IPS-11a (cell line): ENCODE measurements around the gene PRPF8.
A peak's percentile ranks its signal among the peaks of the same experiment; 100 is the strongest.

ENCODE experiments used
- H3K4me3 ChIP-seq: one replicate; pipeline ENCODE4 v1.5.1; 2013; ENCODE audit warnings: low read depth, low read length, control low read depth

The PRPF8 gene

DNA sequence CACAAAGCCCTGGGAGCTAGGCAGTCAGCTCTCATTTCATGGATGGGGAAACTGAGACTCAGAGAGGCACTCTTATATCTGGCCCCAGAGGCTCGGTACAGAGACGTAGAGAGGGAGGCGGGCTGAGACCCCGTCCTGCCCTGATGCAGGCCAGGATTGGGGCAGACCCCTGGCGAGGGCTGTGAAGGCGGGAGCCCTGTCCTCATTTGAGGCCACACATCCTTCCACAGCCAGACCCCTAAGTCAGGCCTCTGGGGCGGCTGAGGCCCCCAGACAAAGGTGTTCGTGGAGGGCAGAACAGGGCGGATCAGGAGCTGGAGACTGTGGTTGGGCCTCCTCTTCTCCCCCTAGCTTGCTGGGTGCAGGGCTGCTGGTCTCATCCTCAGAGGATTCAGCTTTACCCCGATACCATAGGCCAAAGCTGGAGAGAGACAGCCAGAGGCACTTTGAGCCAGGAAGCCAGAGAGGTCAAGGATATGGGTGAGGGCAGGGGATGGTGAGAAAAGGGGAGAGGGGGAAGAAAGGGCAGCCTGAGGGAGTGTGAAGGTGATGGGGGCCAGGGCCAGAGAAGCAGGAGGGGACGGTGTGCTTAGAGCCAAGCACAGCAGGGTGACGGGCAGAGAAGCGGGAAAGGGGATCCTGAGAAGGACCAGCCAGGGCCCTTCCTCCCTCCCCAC is 38.3 kb downstream of the PRPF8 start:
- H3K4me3 ChIP-seq = no peak overlapping the region

DNA sequence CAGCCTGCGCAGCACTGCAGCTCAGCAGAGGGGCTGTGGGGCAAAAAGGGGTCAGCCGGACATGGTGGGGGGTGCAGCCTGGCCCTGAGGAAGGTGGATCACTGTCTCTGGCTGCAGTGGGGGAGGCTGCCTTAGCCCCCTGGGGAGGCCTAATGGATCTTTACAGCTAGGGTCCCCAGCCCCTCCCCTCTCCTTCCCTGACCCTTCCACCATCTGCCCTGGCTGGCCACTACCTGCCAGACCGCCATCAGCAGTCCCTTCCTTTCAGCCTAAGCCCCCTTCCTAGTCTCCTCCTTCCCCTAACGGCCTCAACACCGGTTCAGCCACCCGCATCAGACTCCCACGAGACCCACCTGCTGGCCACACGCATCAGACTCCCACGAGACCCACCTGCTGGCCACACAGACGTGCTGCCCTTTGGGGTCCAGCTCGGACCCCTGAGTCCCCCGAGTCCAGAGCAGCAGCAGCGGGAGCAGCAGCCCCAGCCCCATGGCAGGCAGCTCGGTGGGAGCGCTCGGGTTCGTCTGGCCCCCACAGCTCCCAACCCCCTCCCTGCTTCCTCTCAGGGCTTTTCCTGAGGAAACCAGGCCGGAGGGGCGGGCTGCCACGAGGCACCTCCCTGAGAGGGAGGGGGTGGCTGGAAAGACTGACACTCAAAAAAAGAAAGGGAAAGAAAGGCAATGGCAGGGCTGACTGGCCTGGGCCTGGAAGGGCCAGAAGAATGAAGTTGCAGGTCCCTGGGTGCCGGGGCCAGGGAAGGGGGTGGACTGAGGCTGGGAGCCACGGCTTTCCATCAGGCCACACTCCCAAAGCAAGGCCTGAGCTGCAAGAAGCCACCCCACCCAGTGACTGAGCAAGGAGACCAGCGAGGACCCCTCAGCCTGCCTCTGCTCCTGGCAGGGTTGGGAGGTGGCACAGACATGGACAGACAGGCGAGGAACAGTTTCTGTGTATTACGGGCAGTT is 39.2 kb downstream of the PRPF8 start, which contains the start of gene SCARF1:
Gene SCARF1 (minus strand): TSS at position 526 of the 965 bp plus-strand sequence. CDS start 35 bp downstream, at position 491.
- no peak within 1 kb of the TSS for H3K4me3 ChIP-seq

DNA sequence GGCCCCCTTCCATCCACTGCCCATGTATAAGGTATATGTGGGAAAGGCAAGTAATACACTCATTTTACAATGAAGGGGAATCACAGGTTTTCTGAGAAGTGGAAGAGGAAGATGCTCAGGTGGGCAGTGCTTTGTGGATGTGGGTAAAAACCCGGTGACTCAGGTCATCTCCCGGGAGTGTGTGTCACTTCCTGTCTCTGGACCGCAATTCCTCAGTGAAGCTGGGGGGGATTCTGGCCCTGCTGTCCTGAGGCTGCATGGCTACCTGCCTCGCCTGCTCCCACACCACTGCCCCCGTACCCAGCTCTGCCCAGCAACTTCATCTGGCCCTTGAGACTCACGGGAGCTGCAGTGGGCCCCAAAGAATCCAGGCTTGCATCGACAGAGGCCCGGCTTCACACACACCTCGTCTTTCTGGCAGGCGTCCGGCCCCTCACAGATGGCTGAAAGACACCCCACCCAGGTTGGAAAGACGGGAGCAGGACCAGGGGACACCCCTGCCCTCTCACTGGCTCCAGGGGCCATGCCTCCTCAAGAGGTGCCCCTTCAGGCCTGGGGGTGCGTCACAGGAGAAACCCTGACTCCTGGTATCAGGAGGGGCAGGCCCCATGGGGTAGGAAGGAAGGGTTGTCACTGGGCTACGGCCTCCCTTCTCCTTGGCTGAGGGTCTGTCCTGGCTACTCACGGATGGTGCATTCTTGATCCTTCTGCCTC is 40.0 kb downstream of the PRPF8 start:
- no peak overlapping the region for H3K4me3 ChIP-seq

DNA sequence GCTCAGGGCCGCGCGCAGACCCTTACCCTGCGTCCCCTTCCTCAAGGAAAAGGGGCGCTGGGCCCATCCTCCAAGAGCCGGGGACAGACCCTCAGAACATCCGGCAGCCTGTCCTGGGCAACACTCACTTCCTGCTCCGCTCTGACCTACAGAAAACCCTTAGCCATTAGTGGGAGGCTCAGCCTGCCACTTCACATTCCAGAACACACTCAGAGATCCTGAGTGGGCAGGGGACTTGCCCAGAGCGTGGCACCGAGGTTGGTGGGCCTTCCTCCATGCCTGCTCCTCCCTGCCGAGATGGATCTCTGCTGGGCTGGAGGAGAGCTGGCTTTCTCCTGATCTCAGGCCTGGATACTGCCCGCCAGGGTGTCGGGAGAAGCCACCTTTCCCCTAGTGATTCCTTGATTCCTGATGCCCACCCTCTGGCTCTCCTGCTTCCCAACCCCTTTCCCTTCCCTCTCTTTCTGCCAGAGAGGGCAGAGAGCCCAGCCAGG is 40.6 kb downstream of the PRPF8 start:
- H3K4me3 ChIP-seq = no peak overlapping the region

DNA sequence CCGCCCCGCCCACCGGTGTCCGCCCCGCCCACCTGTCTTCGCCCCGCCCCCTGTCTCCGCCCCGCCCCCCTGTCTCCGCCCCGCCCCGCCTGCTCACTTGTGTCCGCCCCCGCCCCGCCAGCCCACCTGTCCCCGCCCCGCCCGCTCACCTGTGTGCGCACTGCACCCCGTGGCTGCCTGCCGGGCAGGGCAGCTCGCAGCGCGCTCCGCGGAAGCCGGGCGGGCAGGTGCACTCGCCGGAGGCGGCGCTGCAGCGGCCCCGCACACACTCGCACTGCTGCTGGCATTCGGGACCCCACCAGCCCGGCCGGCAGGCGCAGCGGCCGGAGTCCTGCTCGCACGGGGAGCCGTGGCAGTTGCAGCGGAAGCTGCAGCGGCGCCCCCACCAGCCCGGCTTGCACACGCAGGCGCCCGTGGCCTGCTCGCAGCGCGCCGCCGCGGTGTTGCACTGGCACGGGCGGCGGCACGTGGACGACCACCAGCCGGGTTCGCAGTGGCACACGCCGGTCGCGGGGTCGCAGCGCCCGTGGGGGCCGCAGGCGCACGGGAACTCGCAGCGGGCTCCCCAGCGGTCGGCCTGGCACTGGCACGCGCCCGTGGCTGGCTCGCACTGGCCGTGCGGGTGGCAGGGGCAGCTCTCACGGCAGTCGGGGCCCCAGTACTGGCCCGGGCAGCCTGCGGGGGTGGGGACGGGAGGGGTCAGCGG is 41.2 kb downstream of the PRPF8 start:
- H3K4me3 ChIP-seq = peak overlapping the region; percentile 34

DNA sequence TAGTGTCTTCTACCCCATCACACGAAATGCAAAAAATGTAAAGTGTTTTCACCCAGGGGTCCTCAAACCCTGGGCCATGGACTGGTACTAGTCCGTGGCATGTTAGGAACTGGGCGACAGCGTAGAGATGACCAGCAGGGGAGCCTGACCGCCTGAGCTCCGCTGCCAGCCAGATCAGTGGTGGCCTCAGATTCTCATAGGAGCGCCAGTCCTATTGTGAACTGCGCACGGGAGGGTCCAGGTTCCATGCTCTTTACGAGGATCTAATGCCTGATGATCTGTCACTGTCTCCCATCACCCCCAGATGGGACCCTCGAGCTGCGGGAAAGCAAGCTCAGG is 43.6 kb downstream of the PRPF8 start:
- H3K4me3 ChIP-seq = no peak overlapping the region

DNA sequence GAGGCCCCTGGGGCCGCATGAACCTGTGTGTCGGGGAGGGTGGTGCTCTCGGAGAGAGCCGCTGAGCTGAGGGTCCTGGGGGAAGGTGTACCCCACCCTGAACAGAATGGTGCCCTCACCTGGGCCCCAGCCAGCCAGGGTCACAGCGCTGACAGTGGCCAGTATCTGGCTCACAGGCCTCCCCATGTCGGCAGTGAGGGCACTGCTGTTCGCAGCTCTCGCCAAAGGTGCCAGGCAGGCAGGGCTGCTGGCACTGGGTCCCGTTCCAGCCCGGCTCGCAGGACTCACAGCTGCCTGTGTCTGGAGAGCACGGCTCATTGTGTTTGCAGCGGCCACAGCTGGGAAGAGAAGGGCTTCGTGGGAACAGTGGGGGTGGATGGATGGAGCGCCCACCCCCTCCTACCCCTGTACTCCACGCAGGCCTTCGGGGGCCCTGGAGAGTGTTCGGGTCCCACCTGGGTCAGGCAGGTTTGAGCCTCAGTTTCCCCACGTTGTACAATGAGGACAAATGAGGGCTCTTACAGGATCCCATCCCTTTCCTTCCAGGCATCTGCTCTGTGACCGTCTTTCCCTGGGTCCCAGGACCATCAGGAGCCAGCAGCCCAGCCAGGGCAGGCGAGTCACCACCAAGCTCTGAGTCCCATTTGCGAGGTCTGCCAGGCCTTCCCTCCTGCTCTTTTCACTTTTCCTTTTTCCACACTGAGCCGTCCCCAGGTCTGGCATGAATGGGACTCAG is 44.2 kb downstream of the PRPF8 start:
- H3K4me3 ChIP-seq = no peak overlapping the region

DNA sequence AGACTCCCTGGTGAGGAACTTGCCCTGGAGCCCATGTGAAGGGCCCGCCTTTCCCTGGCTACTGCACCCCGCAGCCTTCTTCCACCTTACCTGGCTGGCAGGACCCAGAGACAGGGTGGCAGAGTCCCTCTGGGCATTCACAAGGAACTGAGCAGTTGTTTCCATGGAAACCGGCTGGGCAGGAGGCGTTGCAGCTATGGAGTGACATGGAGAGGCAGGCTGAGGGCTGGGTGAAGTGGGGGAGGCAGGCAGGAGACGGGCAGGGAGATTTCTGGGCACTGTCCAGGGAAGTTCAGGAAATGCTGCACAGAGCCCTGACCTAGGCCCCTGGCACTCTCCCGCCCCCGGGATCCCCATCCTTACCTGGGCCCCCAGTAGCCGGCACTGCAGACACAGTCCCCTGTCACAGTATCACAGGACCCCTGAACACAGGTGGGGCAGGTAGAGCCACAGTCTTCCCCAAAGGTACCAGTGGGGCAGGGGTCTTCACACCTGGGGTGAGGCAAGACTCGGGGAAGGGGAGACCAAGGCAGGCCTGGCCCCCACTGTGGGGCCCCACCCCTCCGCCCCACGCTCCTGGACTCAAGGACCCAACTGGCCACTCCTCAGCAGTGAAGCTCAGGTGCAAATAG is 45.0 kb downstream of the PRPF8 start:
- H3K4me3 ChIP-seq = no peak overlapping the region

DNA sequence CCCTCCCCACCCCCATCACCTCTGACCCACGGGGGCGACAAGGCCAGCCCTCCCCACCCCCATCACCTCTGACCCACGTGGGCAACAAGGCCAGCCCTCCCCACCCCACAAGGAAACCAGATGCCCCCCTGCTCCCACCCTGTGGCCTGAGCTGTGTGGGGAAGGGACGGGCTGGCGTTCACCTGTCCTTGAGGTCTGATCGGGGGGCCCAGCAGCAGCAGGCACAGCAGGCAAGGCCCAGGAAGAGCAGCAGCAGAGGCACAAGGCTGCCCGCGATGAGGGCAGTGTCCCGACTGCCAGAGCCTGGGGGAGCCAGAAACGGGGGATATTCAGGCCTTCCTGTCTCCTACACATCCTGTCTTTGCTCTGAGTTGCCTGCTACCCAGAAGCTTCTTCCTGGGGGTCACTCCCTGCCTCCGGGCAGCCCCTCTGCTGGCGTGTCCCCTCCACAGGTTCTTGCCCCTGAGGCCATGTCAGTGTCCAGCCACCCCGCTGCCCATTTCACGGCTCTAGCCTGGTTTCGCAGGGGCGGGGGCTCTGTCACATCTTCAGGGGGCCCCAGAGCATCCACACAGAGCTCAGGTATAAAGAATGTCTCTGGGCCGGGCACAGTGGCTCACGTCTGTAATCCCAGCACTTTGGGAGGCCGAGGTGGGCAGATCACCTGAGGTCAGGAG is 45.9 kb downstream of the PRPF8 start:
- no peak overlapping the region for H3K4me3 ChIP-seq

DNA sequence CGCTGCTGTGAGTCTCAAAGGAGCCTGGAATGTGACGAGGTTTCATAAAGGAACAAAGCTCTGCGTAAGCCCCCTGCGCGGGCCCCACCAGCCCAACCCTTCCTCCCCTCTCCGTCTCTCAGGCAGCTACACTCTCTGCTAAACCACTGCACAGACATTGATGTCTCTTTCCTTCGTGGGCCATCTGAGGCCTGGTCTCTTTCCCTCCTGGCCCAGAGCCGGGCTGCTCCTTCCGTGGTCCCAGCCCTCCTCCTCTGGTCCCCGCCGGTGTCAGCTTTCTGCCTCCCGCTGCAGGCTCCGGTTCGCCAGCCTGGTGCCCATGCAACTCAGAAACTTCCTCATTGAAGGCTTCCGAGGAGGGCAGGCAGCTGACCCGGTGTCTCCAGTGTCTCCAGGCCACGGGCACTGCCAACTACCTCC is 46.5 kb downstream of the PRPF8 start:
- no peak overlapping the region for H3K4me3 ChIP-seq

DNA sequence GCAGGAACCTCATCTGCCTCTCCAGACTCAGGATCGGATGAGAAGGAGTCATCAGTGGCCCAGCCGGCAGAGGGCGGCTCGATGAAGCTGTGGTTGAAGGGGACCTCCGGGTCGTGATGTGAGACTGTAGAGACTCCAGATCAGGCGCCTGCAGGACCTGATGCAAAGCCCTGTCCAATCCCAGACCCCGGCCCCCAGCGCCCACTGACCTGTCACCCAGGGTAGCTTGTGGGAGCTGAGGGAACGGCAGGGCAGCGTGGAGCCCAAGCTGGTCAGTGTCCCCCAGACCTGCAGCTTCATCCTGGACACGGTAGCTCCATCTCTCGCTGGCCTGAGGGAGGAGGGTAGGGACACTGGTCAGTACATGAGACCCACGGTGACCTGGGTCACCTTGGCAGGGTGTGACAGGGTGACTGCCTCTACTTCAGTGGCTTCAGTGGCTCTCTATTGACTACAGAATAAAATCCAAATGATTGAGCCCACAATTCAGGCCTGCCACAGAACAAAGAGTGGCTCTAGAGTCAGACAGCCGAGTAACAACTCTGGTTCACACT is 47.9 kb downstream of the PRPF8 start:
- H3K4me3 ChIP-seq = no peak overlapping the region

DNA sequence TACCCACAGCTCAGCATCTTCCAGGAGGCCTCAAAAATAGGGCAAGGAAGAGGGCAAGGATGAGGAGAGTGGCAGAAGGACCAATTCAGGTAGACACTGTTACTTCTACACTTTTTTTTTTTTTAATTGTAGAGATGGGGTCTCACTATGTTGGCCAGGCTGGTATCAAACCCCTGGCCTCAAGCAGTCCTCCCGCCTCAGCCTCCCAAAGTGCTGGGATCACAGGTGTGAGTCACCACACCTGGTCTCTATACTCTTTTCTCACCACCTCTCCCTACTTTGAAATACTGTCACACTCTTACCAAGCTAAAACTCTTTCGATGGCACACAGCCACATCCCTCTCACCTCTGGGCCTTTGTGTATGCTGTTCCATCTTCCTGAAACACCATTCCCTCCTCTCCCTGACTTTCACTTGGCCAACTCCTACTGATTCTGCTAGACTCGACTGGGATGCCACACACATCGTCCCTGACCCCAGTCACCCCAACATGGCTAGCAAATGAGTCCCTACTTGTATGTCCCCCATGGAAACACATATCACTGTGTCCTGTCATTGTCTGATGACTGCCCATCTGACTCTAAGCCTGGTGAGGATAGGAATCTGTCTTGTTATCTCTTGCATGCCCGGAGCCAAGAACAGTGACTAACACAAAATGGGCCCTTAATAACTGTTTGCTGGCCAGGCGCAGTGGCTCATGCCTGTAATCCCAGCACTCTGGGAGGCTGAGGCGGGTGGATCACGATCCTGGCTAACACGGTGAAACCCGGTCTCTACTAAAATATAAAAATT is 48.8 kb downstream of the PRPF8 start:
- no peak overlapping the region for H3K4me3 ChIP-seq

DNA sequence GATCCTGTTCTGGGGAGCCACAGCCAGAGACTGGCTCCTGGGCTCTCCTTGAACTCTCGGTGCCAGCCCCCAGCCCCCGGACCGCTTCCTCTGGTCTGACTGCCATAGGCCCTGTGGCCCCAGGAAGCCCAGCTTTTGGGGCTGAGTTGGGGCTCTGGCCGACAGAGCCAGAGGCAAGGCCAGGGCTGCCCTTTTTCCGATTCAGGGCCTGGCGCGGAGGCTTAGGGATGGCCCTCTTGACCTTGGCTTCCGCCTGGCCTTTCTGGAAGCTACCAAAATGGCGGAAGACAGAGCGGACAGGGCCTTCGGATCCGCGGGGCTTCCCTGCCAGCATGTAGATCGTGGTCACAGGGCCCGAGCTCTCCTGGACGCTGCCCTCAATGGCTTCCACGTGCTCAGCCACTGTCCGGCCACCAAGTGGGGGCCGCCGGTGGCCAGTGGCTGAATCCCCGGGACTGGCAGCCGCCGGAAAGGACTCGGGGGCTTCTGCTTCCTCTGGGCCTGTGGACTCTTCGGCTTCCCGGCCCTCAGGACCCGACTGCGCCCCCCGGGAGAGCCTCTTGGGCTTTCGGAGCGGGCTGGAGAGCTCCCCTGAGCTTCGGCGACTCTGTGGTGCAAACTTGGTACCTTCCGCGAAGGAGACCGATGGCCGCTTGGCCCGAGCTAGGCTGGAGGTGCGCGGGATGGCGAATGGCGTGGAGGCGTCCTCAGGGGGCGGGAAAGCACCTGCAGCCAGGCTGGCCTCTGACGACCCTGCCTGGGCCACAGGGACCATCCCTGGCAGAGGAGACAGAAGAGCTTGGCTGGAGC is 49.6 kb downstream of the PRPF8 start:
- H3K4me3 ChIP-seq = no peak overlapping the region

DNA sequence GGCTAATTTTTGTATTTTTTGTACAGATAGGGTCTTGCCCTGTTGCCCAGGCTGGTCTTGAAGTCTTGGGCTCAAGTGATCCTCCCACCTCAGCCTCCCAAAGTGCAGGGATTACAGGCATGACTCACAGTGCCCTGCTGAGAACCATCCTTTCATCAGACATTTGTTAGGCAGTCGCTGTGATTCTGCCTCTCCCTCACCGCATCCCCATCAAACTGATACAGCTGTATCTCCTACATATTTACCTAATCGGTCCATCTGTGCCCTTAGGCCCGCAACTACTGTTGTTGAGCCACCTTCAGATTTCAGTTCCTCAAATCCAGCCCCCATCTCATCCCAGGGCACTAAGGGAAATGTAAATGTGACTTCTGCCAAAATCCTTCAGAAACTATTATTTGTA is 54.0 kb downstream of the PRPF8 start:
- no peak overlapping the region for H3K4me3 ChIP-seq

DNA sequence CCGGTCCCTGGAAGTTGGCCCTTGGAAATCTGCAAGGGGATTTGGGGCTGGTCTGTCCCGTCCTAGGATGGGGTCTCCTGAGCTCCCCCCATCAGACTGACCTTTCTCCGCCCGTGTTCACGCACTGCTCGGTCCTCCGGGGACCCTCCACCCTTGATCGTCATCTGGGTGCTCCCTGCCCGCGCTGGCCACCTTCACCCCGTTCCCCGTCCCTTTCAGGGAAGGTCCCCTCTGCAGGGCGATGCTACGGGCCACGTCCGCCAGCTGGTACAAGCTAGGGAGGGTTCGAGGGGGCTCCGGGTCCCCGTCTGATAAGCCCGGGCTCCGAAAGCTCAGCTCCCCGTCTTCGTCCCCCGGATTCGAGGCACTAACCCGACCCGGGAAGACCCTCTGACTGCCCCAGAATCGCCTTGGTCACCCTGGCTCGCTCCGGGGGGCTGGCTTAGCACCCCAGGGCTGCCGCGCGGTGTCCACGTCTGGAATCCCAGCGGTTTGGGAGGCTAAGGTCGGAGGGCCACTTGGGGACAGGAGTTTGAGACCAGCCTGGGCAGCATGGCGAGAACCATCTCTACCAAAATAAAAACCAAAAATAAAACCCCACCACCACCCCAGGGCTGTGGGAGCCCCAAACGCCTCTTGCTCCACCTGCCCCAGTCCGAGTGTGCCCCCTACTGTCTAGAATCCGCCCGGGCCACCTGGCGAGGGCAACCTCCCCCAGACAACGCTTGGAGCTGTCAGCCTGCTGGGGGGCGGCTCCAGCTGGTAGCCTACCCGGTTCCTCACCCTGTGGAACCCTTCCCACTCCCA is 55.0 kb downstream of the PRPF8 start:
- H3K4me3 ChIP-seq = peak overlapping the region; percentile 35

DNA sequence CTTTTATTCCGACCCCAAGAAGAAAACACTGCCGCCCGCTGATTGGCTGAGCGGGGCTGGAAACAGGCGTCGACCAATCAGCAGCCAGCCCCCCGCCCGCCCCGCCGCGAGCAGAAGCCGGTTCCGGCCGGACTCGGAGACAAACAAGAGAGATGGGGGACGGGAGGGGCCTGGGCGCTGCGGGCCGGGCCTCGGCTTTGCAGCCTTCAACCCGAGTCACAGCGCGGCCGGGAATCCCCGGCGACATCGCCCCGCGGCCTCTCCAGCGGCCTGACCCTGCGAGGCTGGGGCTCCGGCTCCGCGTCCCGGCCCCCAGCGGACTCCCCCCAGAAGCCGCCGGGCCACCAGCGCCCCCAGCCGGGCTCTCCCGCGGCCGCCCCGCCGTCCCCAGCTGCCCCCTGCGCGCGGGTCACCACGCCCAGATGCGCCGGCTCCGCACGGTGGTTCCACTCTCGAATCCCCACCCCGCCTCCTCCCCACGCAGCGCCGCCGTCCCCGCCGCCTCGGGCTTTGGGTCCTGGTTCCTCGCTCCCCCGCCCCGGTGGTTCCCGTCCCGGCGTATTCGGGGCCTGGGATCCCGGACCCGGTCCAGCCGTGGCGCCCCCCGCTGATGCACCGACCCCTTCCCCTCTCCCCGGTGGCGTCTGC is 55.7 kb downstream of the PRPF8 start:
- peak overlapping the region; percentile 35 for H3K4me3 ChIP-seq
